HepG2 (cell line): ENCODE measurements around the gene SGPL1. TPM values are rescaled to one million over a fixed set of nuclear protein-coding genes. Genes with fewer than 3 reads are reported as not detected.

ENCODE experiments used
- ATF7-NPFF ChIP-seq: sonication (generic); formaldehyde crosslinking; IDR thresholded peaks from 2 replicates; pipeline ENCODE4 v1.8.1; 2023; ENCODE audit warnings: mild to moderate bottlenecking, low read depth, missing genetic modification reagents, moderate library complexity
- DPF2 ChIP-seq: sonication (generic); formaldehyde crosslinking; IDR thresholded peaks from 2 replicates; pipeline ENCODE4 v1.4.0; 2020; ENCODE audit warnings: mild to moderate bottlenecking, low read depth, missing genetic modification reagents, borderline replicate concordance
- HHEX ChIP-seq: IDR thresholded peaks from 2 replicates; pipeline ENCODE4 v1.6.1; 2016; ENCODE audit warnings: control low read depth
- HNRNPUL1 ChIP-seq: fragments of 200-400 bp; formaldehyde crosslinking; IDR thresholded peaks from 2 replicates; pipeline ENCODE4 v1.6.1; 2017; ENCODE audit warnings: low read depth, mild to moderate bottlenecking, low read length, moderate library complexity
- NFE2L2 ChIP-seq: fragments of 150-350 bp; IDR thresholded peaks from 2 replicates; pipeline ENCODE4 v1.6.1; 2014; ENCODE audit warnings: low read length
- NFKB2 ChIP-seq: sonication (generic); formaldehyde crosslinking; IDR thresholded peaks from 2 replicates; pipeline ENCODE4 v1.4.0; 2020; ENCODE audit warnings: missing genetic modification reagents, borderline replicate concordance
- RBM22 ChIP-seq: fragments of 200-400 bp; formaldehyde crosslinking; optimal IDR thresholded peaks from 2 replicates; pipeline ENCODE3; 2017; ENCODE audit warnings: mild to moderate bottlenecking, low read length, moderate library complexity
- SETDB1 ChIP-seq: sonication (generic); formaldehyde crosslinking; IDR thresholded peaks from 2 replicates; pipeline ENCODE4 v1.5.1; 2020; ENCODE audit warnings: missing genetic modification reagents, mild to moderate bottlenecking, borderline replicate concordance
- ZNF329 ChIP-seq: sonication (generic); formaldehyde crosslinking; IDR thresholded peaks from 2 replicates; pipeline ENCODE4 v1.9.0; 2021; ENCODE audit warnings: low read depth, mild to moderate bottlenecking, missing genetic modification reagents
- ZNF367 ChIP-seq: sonication (generic); formaldehyde crosslinking; IDR thresholded peaks from 2 replicates; pipeline ENCODE4 v1.4.0; 2020; ENCODE audit warnings: missing genetic modification reagents, borderline replicate concordance
- ZNF790 ChIP-seq: sonication (generic); formaldehyde crosslinking; IDR thresholded peaks from 2 replicates; pipeline ENCODE4 v1.8.0; 2022; ENCODE audit warnings: missing genetic modification reagents, mild to moderate bottlenecking, borderline replicate concordance
- ZSCAN20 ChIP-seq: sonication (generic); formaldehyde crosslinking; IDR thresholded peaks from 2 replicates; pipeline ENCODE4 v1.4.0; 2020; ENCODE audit warnings: missing genetic modification reagents, mild to moderate bottlenecking, borderline replicate concordance
- polyA plus RNA-seq, 8 experiments: library from polyadenylated mRNA; depleted of rRNA in 3 of 8; stranded (reverse) in 7 of 8; unstranded in 1 of 8; fragments of >200 nt; fragmentation: Illumina TruSeq in 4 of 8; extraction: Trizol in 4 of 8; gene quantifications; 2 replicates each; pipeline versions ENCODE4 v1.2.1 to v1.2.3, GENCODE V29; 2011 to 2016; ENCODE audit warnings: low read depth in 4 of 8, missing spikeins in 1 of 8, mixed read lengths in 1 of 8; ENCODE audit not compliant: insufficient read depth in 1 of 8
- total RNA-seq, 5 experiments: library from RNA; depleted of rRNA; stranded (reverse); fragments of >200 nt; fragmentation: Illumina TruSeq; extraction: Trizol; gene quantifications; 2 replicates each; pipeline ENCODE4 v1.2.3, GENCODE V29; 2016; ENCODE audit warnings: low read depth in 1 of 5
- TF ChIP-seq, protein P1 (sequence below): sonication (generic); formaldehyde crosslinking; IDR thresholded peaks from 2 replicates; pipeline ENCODE4 v1.4.0; 2020; ENCODE audit warnings: missing genetic modification reagents
- TF ChIP-seq, protein P2 (sequence below): sonication (generic); formaldehyde crosslinking; IDR thresholded peaks from 2 replicates; pipeline ENCODE4 v1.9.0; 2021; ENCODE audit warnings: mild to moderate bottlenecking, missing genetic modification reagents
- TF ChIP-seq, protein P3 (sequence below): sonication (generic); formaldehyde crosslinking; IDR thresholded peaks from 2 replicates; pipeline ENCODE4 v1.8.1; 2023; ENCODE audit warnings: mild to moderate bottlenecking, moderate library complexity, missing genetic modification reagents
- TF ChIP-seq, protein P4 (sequence below): sonication (generic); formaldehyde crosslinking; IDR thresholded peaks from 2 replicates; pipeline ENCODE4 v1.5.0; 2020; ENCODE audit warnings: missing genetic modification reagents
- TF ChIP-seq, protein P5 (sequence below): sonication (generic); formaldehyde crosslinking; IDR thresholded peaks from 2 replicates; pipeline ENCODE4 v1.4.0; 2020; ENCODE audit warnings: missing genetic modification reagents

Gene SGPL1
- total and polyA plus RNA-seq, 2 of the 13 experiments (the other 11 are each of a cell fraction or from before 2014, with no cell fraction given), result 17.6 to 25.0 TPM

DNA sequence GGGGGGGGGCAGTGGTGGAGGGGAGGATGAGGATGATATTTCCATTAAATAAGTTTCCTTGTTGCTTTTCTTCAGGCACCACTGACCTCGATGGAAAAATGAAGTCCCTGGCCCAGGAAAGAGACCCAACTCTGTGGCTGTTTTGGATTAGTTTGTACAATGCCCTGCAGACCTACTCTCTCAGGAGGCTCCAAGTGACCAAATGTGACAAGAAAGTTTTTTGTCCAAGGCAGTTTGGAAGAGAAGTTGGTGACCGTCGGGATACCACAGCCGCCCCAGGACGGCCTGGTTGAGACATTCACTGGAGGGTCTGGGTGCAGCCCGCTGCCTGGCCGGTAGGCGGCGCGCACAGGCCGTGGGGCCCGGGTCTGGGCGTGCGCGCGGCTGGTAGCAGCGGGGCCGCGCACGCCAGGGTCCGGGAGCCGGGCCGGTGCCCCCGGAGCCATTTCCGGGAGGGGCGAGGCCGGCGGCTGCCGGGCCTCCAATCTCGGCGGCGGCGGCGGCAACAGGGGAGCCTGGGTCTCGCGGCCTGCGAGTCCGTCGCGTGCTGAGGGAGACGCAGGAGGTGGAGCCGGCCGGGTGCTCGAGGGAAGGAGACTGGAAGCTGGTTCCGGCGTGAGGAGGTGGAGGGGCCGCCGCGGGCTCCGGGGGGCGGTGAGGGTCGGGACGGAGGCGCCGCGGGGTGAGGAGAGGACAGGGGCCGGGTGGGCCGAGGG, at the start of gene SGPL1 (continued):
- TF ChIP-seq, protein P1, sequence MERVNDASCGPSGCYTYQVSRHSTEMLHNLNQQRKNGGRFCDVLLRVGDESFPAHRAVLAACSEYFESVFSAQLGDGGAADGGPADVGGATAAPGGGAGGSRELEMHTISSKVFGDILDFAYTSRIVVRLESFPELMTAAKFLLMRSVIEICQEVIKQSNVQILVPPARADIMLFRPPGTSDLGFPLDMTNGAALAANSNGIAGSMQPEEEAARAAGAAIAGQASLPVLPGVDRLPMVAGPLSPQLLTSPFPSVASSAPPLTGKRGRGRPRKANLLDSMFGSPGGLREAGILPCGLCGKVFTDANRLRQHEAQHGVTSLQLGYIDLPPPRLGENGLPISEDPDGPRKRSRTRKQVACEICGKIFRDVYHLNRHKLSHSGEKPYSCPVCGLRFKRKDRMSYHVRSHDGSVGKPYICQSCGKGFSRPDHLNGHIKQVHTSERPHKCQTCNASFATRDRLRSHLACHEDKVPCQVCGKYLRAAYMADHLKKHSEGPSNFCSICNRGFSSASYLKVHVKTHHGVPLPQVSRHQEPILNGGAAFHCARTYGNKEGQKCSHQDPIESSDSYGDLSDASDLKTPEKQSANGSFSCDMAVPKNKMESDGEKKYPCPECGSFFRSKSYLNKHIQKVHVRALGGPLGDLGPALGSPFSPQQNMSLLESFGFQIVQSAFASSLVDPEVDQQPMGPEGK (CRISPR knock-in tag), result 0 out of 2 replicates have a peak, but pooled peaks have one; percentile 21
- TF ChIP-seq ZNF367 (CRISPR knock-in tag) (no peak), ZNF790 (CRISPR knock-in tag) (no peak), DPF2 (no peak), ZNF329 (CRISPR knock-in tag) (no peak), NFE2L2 (no peak), RBM22 (no peak), HHEX (CRISPR knock-in tag) (no peak), ZSCAN20 (CRISPR knock-in tag) (no peak), SETDB1 (no peak), ATF7-NPFF (0 out of 2 replicates have a peak, but pooled peaks have one; percentile 44), NFKB2 (CRISPR knock-in tag) (no peak), HNRNPUL1 (no peak)
- TF ChIP-seq, protein P2, sequence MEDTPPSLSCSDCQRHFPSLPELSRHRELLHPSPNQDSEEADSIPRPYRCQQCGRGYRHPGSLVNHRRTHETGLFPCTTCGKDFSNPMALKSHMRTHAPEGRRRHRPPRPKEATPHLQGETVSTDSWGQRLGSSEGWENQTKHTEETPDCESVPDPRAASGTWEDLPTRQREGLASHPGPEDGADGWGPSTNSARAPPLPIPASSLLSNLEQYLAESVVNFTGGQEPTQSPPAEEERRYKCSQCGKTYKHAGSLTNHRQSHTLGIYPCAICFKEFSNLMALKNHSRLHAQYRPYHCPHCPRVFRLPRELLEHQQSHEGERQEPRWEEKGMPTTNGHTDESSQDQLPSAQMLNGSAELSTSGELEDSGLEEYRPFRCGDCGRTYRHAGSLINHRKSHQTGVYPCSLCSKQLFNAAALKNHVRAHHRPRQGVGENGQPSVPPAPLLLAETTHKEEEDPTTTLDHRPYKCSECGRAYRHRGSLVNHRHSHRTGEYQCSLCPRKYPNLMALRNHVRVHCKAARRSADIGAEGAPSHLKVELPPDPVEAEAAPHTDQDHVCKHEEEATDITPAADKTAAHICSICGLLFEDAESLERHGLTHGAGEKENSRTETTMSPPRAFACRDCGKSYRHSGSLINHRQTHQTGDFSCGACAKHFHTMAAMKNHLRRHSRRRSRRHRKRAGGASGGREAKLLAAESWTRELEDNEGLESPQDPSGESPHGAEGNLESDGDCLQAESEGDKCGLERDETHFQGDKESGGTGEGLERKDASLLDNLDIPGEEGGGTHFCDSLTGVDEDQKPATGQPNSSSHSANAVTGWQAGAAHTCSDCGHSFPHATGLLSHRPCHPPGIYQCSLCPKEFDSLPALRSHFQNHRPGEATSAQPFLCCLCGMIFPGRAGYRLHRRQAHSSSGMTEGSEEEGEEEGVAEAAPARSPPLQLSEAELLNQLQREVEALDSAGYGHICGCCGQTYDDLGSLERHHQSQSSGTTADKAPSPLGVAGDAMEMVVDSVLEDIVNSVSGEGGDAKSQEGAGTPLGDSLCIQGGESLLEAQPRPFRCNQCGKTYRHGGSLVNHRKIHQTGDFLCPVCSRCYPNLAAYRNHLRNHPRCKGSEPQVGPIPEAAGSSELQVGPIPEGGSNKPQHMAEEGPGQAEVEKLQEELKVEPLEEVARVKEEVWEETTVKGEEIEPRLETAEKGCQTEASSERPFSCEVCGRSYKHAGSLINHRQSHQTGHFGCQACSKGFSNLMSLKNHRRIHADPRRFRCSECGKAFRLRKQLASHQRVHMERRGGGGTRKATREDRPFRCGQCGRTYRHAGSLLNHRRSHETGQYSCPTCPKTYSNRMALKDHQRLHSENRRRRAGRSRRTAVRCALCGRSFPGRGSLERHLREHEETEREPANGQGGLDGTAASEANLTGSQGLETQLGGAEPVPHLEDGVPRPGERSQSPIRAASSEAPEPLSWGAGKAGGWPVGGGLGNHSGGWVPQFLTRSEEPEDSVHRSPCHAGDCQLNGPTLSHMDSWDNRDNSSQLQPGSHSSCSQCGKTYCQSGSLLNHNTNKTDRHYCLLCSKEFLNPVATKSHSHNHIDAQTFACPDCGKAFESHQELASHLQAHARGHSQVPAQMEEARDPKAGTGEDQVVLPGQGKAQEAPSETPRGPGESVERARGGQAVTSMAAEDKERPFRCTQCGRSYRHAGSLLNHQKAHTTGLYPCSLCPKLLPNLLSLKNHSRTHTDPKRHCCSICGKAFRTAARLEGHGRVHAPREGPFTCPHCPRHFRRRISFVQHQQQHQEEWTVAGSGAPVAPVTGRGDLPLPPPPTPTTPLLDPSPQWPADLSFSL, result no peak
- TF ChIP-seq, protein P3, sequence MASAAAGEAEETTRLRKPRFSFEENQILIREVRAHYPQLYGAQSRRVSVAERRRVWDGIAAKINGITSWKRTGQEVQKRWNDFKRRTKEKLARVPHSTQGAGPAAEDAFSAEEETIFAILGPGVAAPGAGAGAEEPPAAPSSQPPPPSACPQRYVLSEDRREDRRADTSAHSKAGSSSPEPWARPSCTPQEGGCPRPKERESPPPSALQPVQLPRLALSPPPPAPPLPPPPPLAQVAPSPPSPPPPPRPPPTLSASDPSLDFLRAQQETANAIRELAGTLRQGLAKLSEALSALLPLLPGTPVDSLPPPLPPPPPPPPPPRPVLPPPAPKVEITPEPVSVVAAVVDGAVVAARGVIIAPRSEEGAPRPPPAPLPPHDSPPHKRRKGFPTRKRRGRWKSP, result no peak
- TF ChIP-seq, protein P4, sequence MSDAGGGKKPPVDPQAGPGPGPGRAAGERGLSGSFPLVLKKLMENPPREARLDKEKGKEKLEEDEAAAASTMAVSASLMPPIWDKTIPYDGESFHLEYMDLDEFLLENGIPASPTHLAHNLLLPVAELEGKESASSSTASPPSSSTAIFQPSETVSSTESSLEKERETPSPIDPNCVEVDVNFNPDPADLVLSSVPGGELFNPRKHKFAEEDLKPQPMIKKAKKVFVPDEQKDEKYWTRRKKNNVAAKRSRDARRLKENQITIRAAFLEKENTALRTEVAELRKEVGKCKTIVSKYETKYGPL (CRISPR knock-in tag), result no peak
- TF ChIP-seq, protein P5, sequence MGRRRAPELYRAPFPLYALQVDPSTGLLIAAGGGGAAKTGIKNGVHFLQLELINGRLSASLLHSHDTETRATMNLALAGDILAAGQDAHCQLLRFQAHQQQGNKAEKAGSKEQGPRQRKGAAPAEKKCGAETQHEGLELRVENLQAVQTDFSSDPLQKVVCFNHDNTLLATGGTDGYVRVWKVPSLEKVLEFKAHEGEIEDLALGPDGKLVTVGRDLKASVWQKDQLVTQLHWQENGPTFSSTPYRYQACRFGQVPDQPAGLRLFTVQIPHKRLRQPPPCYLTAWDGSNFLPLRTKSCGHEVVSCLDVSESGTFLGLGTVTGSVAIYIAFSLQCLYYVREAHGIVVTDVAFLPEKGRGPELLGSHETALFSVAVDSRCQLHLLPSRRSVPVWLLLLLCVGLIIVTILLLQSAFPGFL, result no peak
